SK-N-SH (cell line): ENCODE data around the gene PLOD2. TPM values are rescaled to one million over a fixed set of nuclear protein-coding genes. Genes with fewer than 3 reads are reported as not detected.

Experiments used
- CTCF ChIA-PET: fragments of 300-600, 350-600 bp; formaldehyde crosslinking; extraction: SDS; loops from one replicate; lab custom pipeline; 2021; lab: Yijun Ruan, JAX
- POLR2A ChIA-PET: fragments of 350-600 bp; sonication (Branson Sonifier 250); formaldehyde crosslinking; extraction: SDS; loops from one replicate; lab custom pipeline; 2020; ENCODE audit warnings: antibody characterized with exemption, inconsistent platforms; lab: Yijun Ruan, JAX
- DNase-seq: peaks from one replicate; pipeline ENCODE4 v3.0.0; 2012
- H2AFZ ChIP-seq: fragments of 200-600 bp; sonication (generic); 2 replicates; pipeline ENCODE4 v1.8.1; 2016; ENCODE audit warnings: antibody characterized with exemption, mild to moderate bottlenecking, low read depth
- H3F3A ChIP-seq: fragments of 200-600 bp; sonication (generic); replicated peaks from 2 replicates; pipeline ENCODE3; 2016; ENCODE audit warnings: antibody characterized with exemption, mild to moderate bottlenecking; ENCODE audit not compliant: insufficient read depth
- H3K27ac ChIP-seq, 2 experiments: fragments of 200-500 bp in 1 of 2; fragments of 200-600 bp in 1 of 2; sonication (Bioruptor generic) in 1 of 2; sonication (generic), shearing (Covaris generic) in 1 of 2; 2 replicates each; pipeline versions ENCODE4 v1.5.1 to v1.6.1; 2014 to 2016; ENCODE audit warnings: low read depth in 2 of 2, inconsistent platforms in 1 of 2, low read length in 1 of 2, mild to moderate bottlenecking in 1 of 2, mixed read lengths in 1 of 2
- H3K27me3 ChIP-seq: fragments of 200-600 bp; sonication (generic), shearing (Covaris generic); 2 replicates; pipeline ENCODE4 v1.6.1; 2016; ENCODE audit warnings: mixed run types; ENCODE audit not compliant: insufficient read depth
- H3K36me3 ChIP-seq, 2 experiments: fragments of 200-500 bp in 1 of 2; fragments of 200-600 bp in 1 of 2; sonication (Bioruptor generic) in 1 of 2; sonication (generic) in 1 of 2; replicated peaks in 1 of 2; 2 replicates each; pipeline versions ENCODE3 to v1.5.1; 2014 to 2016; ENCODE audit warnings: low read length in 1 of 2, mild to moderate bottlenecking in 1 of 2; ENCODE audit not compliant: insufficient read depth in 2 of 2, control insufficient read depth in 1 of 2
- H3K4me1 ChIP-seq, 2 experiments: fragments of 200-500 bp in 1 of 2; fragments of 200-600 bp in 1 of 2; sonication (Bioruptor generic) in 1 of 2; sonication (generic), shearing (Covaris generic) in 1 of 2; 2 replicates each; pipeline versions ENCODE4 v1.5.1 to v1.6.1; 2014 to 2016; ENCODE audit warnings: low read depth in 1 of 2, low read length in 1 of 2, mixed run types in 1 of 2; ENCODE audit not compliant: insufficient read depth in 2 of 2, control insufficient read depth in 1 of 2
- H3K4me2 ChIP-seq: fragments of 200-600 bp; sonication (generic), shearing (Covaris generic); 2 replicates; pipeline ENCODE4 v1.6.1; 2017; ENCODE audit warnings: mixed run types
- H3K4me3 ChIP-seq, 2 experiments: fragments of 200-500 bp in 1 of 2; fragments of 200-600 bp in 1 of 2; sonication (Bioruptor generic) in 1 of 2; sonication (generic), shearing (Covaris generic) in 1 of 2; 2 replicates each; pipeline versions ENCODE4 v1.5.1 to v1.8.1; 2014 to 2016; ENCODE audit warnings: low read depth in 2 of 2, inconsistent platforms in 1 of 2, low read length in 1 of 2, mild to moderate bottlenecking in 1 of 2, mixed read lengths in 1 of 2, moderate library complexity in 1 of 2
- H3K79me2 ChIP-seq: fragments of 200-600 bp; sonication (generic); 2 replicates; pipeline ENCODE4 v1.8.1; 2017; ENCODE audit warnings: mild to moderate bottlenecking; ENCODE audit not compliant: insufficient read depth
- H3K9ac ChIP-seq: fragments of 200-600 bp; sonication (generic); 2 replicates; pipeline ENCODE4 v1.6.1; 2017; ENCODE audit warnings: mixed run types
- H3K9me2 ChIP-seq: fragments of 200-600 bp; sonication (generic); 2 replicates; pipeline ENCODE4 v1.6.1; 2017; ENCODE audit warnings: mixed run types
- H3K9me3 ChIP-seq: fragments of 200-600 bp; sonication (generic); 2 replicates; pipeline ENCODE4 v1.6.1; 2017; ENCODE audit warnings: mixed run types, mild to moderate bottlenecking, moderate library complexity
- H4K20me1 ChIP-seq: fragments of 200-600 bp; sonication (generic); 2 replicates; pipeline ENCODE4 v1.6.1; 2017; ENCODE audit warnings: mild to moderate bottlenecking, mixed run types; ENCODE audit not compliant: insufficient read depth
- CHD2 ChIP-seq: fragments of 150-350 bp; IDR thresholded peaks from 2 replicates; pipeline ENCODE4 v1.6.1; 2018; ENCODE audit warnings: low read length; ENCODE audit not compliant: partially characterized antibody
- ELF1 ChIP-seq: IDR thresholded peaks from 2 replicates; pipeline ENCODE4 v1.4.0; 2012
- EZH2phosphoT487 ChIP-seq: fragments of 200-600 bp; sonication (generic); IDR thresholded peaks from 2 replicates; pipeline ENCODE4 v1.6.1; 2017; ENCODE audit warnings: low read depth, mixed run types, mild to moderate bottlenecking, antibody characterized with exemption, moderate library complexity, borderline replicate concordance
- FOXJ3 ChIP-seq: sonication (generic); formaldehyde crosslinking; IDR thresholded peaks from 2 replicates; pipeline ENCODE4 v1.5.1; 2020; ENCODE audit warnings: mild to moderate bottlenecking, missing genetic modification reagents
- FOXM1 ChIP-seq: IDR thresholded peaks from 2 replicates; pipeline ENCODE4 v1.4.0; 2012; ENCODE audit warnings: low read depth, mild to moderate bottlenecking
- GABPA ChIP-seq: IDR thresholded peaks from 2 replicates; pipeline ENCODE4 v1.4.0; 2012; ENCODE audit warnings: low read depth, mild to moderate bottlenecking
- GATA2 ChIP-seq: sonication (generic); formaldehyde crosslinking; IDR thresholded peaks from 2 replicates; pipeline ENCODE4 v1.5.0; 2020; ENCODE audit warnings: mild to moderate bottlenecking, missing genetic modification reagents
- IRF3 ChIP-seq: fragments of 150-350 bp; IDR thresholded peaks from 2 replicates; pipeline ENCODE4 v1.6.1; 2016; ENCODE audit warnings: mild to moderate bottlenecking, low read depth, low read length
- MAX ChIP-seq: IDR thresholded peaks from 2 replicates; pipeline ENCODE4 v1.4.0; 2012; ENCODE audit warnings: low read depth
- MEF2A ChIP-seq: IDR thresholded peaks from 2 replicates; pipeline ENCODE4 v1.4.0; 2012; ENCODE audit warnings: low read depth, borderline replicate concordance
- NFIC ChIP-seq: IDR thresholded peaks from 2 replicates; pipeline ENCODE4 v1.4.0; 2012; ENCODE audit warnings: borderline replicate concordance
- NRF1 ChIP-seq: IDR thresholded peaks from 2 replicates; pipeline ENCODE4 v1.6.1; 2012; ENCODE audit warnings: low read depth, mild to moderate bottlenecking, low read length
- PBX3 ChIP-seq: IDR thresholded peaks from 2 replicates; pipeline ENCODE4; 2012
- POLR2AphosphoS5 ChIP-seq: IDR thresholded peaks from 2 replicates; pipeline ENCODE4 v1.6.1; 2012; ENCODE audit warnings: low read depth, low read length
- RAD21 ChIP-seq: IDR thresholded peaks from 2 replicates; pipeline ENCODE4 v1.6.1; 2012; ENCODE audit warnings: mild to moderate bottlenecking, low read length
- RCOR1 ChIP-seq: fragments of 150-350 bp; IDR thresholded peaks from 2 replicates; pipeline ENCODE4 v1.6.1; 2017; ENCODE audit warnings: antibody characterized with exemption, low read length
- RFX5 ChIP-seq: IDR thresholded peaks from 2 replicates; pipeline ENCODE4 v1.6.1; 2012; ENCODE audit warnings: mild to moderate bottlenecking, improper control_type of control experiment, low read length
- RXRA ChIP-seq: IDR thresholded peaks from 2 replicates; pipeline ENCODE4 v1.4.0; 2012; ENCODE audit warnings: low read depth, mild to moderate bottlenecking, borderline replicate concordance
- SIN3A ChIP-seq: IDR thresholded peaks from 2 replicates; pipeline ENCODE4 v1.6.1; 2012; ENCODE audit warnings: low read depth, mild to moderate bottlenecking, low read length, moderate library complexity, borderline replicate concordance
- SMC3 ChIP-seq: IDR thresholded peaks from 2 replicates; pipeline ENCODE4 v1.6.1; 2012; ENCODE audit warnings: low read depth, low read length, improper control_type of control experiment
- TAF1 ChIP-seq: IDR thresholded peaks from 2 replicates; pipeline ENCODE4 v1.6.1; 2012; ENCODE audit warnings: low read depth, mild to moderate bottlenecking, low read length, moderate library complexity, borderline replicate concordance
- TEAD4 ChIP-seq: IDR thresholded peaks from 2 replicates; pipeline ENCODE4 v1.4.0; 2012; ENCODE audit warnings: mild to moderate bottlenecking, borderline replicate concordance; ENCODE audit not compliant: insufficient read depth
- YY1 ChIP-seq: IDR thresholded peaks from 2 replicates; pipeline ENCODE4 v1.4.0; 2012; ENCODE audit warnings: low read depth, mild to moderate bottlenecking
- ZBTB33 ChIP-seq: IDR thresholded peaks from 2 replicates; pipeline ENCODE4 v1.4.0; 2012; ENCODE audit warnings: low read depth, borderline replicate concordance
- WGBS: methylation state at CpG from one replicate; pipeline ENCODE4 v1.1.6; 2017; ENCODE audit warnings: low lambda C conversion rate; 5-methylcytosine and 5-hydroxymethylcytosine counted together
- polyA plus RNA-seq, 3 experiments: library from polyadenylated mRNA; depleted of rRNA; stranded (reverse); fragments of >200 nt; gene quantifications; 2 replicates each; pipeline ENCODE4 v1.2.3, GENCODE V29; 2012

Gene PLOD2
- polyA plus RNA-seq, 1 of the 3 experiments (the other 2 are of a cell fraction): 0.58 TPM

- Histone ChIP-seq H2AFZ (no peak overlapping the region), H3K9me3 (no peaks in the 10 kb centered on the region), H3K27me3 (no peaks in the 10 kb centered on the region), H3K4me3 (no peak overlapping the region), H3K4me2 (no peak overlapping the region), H3K79me2 (no peaks in the 10 kb centered on the region), H3F3A (no peaks in the 10 kb centered on the region), H3K27ac (no peak overlapping the region), H3K36me3 (no peaks in the 10 kb centered on the region), H3K4me1 (no peaks in the 10 kb centered on the region), H3K9me2 (no peaks in the 10 kb centered on the region), H3K9ac (no peak overlapping the region), H4K20me1 (no peaks in the 10 kb centered on the region)
- CTCF ChIA-PET: no interaction called here
- no peak for DNase-seq
- TF ChIP-seq YY1: no peak
- no peak for TF ChIP-seq TEAD4
- no peak for TF ChIP-seq MAX
- no peak for TF ChIP-seq SMC3
- TF ChIP-seq SIN3A: no peak
- TF ChIP-seq CHD2: no peak
- TF ChIP-seq NFIC: no peak
- no peak for TF ChIP-seq RAD21
- no peak for TF ChIP-seq GATA2
- no peak for TF ChIP-seq NRF1
- TF ChIP-seq PBX3: no peak
- no peak for TF ChIP-seq POLR2AphosphoS5
- no peak for TF ChIP-seq RFX5
- no peak for TF ChIP-seq GABPA
- TF ChIP-seq FOXM1: no peak
- no peak for TF ChIP-seq EZH2phosphoT487
- no peak for TF ChIP-seq FOXJ3 (CRISPR knock-in tag)
- no peak for TF ChIP-seq MEF2A
- TF ChIP-seq TAF1: no peak
- no peak for TF ChIP-seq ELF1
- POLR2A ChIA-PET: no interaction called here
These were observed 60.0 kb downstream of the PLOD2 start for GRCh38 chr3:146100825-146101444.

GRCh38 chr3:146100180-146100579, 60.8 kb downstream of the PLOD2 start:
- Histone ChIP-seq H3K27me3 (no peaks in the 10 kb centered on the region), H3K4me2 (no peak overlapping the region), H3K9ac (no peak overlapping the region), H3K79me2 (no peaks in the 10 kb centered on the region), H3K36me3 (no peaks in the 10 kb centered on the region), H3K4me1 (no peaks in the 10 kb centered on the region), H2AFZ (no peak overlapping the region), H3K4me3 (no peak overlapping the region), H3K9me2 (no peaks in the 10 kb centered on the region), H3K9me3 (no peaks in the 10 kb centered on the region), H3K27ac (no peak overlapping the region), H3F3A (no peaks in the 10 kb centered on the region), H4K20me1 (no peaks in the 10 kb centered on the region)
- WGBS: 15% methylated on average over 2 of the region's 2 CpGs
- ChIA-PET POLR2A (no interaction called here), CTCF (interaction anchor here (1.7 kb wide), 1 partner anchor 35 kb away, joined by 4 read pairs; no protein-coding TSS in a partner anchor)
- DNase-seq: no peak
- TF ChIP-seq RXRA: no peak
- no peak for TF ChIP-seq YY1
- no peak for TF ChIP-seq IRF3
- no peak for TF ChIP-seq RCOR1
- TF ChIP-seq NRF1: no peak
- no peak for TF ChIP-seq ZBTB33
